ENCODE measurements around the gene APC2. TPM values are rescaled to one million over a fixed set of nuclear protein-coding genes. Genes with fewer than 3 reads are reported as not detected.

The APC2 gene
- polyA plus RNA-seq, 1 donor from 2014 or later: 50.5 TPM

GRCh38 chr19:1459479-1459878 is 9.6 kb downstream of the APC2 start:
- TF ChIP-seq CTCF (IDR thresholded peaks at IDR 0.05; ENCODE audit: poor library complexity, severe bottlenecking) (no peak), RAD21 (conservative IDR thresholded peaks at IDR 0.05) (no peak), EZH2 (IDR thresholded peaks at IDR 0.05; ENCODE audit: borderline replicate concordance, insufficient read depth, low read length, poor library complexity, severe bottlenecking) (no peak), EP300 (conservative IDR thresholded peaks at IDR 0.05; ENCODE audit: poor library complexity, severe bottlenecking) (no peak), MXI1 (conservative IDR thresholded peaks at IDR 0.05; ENCODE audit: poor library complexity, severe bottlenecking) (no peak), POLR2AphosphoS5 (IDR thresholded peaks at IDR 0.05) (no peak), REST (IDR thresholded peaks at IDR 0.05; ENCODE audit: borderline replicate concordance) (no peak), SMC3 (conservative IDR thresholded peaks at IDR 0.05; ENCODE audit: poor library complexity) (no peak), TAF1 (IDR thresholded peaks at IDR 0.05; ENCODE audit: low read depth) (no peak)
- peaks cover 20% of the 10 kb centered on the region for H3K36me3 ChIP-seq (ENCODE audit: insufficient read depth, low read length)

GRCh38 chr19:1460033-1460995 is 10.4 kb downstream of the APC2 start:
- H3K36me3 ChIP-seq (ENCODE audit: insufficient read depth, low read length): peaks cover 20% of the 10 kb centered on the region
- no peak overlapping the region for H3K27ac ChIP-seq (ENCODE audit: low read length)
- peaks cover 59% of the 10 kb centered on the region for H4K20me1 ChIP-seq (ENCODE audit: insufficient read depth)

More at GRCh38 chr19:1459479-1459878, 9.6 kb downstream of the APC2 start:
- Histone ChIP-seq H3K79me2 (replicated peaks; ENCODE audit: insufficient read depth, low read length) (peaks cover 23% of the 10 kb centered on the region), H3K27ac (ENCODE audit: low read length) (no peak overlapping the region), H2AFZ (ENCODE audit: low read depth, low read length) (no peak overlapping the region), H3K27me3 (ENCODE audit: insufficient read depth, low read depth, low read length) (no peaks in the 10 kb centered on the region), H3K9ac (ENCODE audit: low read length) (no peak overlapping the region), H3K9me2 (ENCODE audit: insufficient read depth, low read length) (no peaks in the 10 kb centered on the region), H3K4me2 (ENCODE audit: low read length) (no peak overlapping the region), H3F3A (ENCODE audit: insufficient read depth, low read length, poor library complexity, severe bottlenecking) (no peaks in the 10 kb centered on the region), H3K4me3 (ENCODE audit: low read length) (no peak overlapping the region), H4K20me1 (ENCODE audit: insufficient read depth) (peaks cover 54% of the 10 kb centered on the region), H3K9me3 (ENCODE audit: low read length) (no peaks in the 10 kb centered on the region)

More at GRCh38 chr19:1460033-1460995, 10.4 kb downstream of the APC2 start:
- peaks cover 15% of the 10 kb centered on the region for H3K79me2 ChIP-seq (replicated peaks; ENCODE audit: insufficient read depth, low read length)
- no peak overlapping the region for H3K9ac ChIP-seq (ENCODE audit: low read length)
- H3K27me3 ChIP-seq (ENCODE audit: insufficient read depth, low read depth, low read length): no peaks in the 10 kb centered on the region
- H3K9me2 ChIP-seq (ENCODE audit: insufficient read depth, low read length): no peaks in the 10 kb centered on the region
- H3K9me3 ChIP-seq (ENCODE audit: low read length): no peaks in the 10 kb centered on the region
- no peak overlapping the region for H3K4me3 ChIP-seq (ENCODE audit: low read length)
- no peaks in the 10 kb centered on the region for H3F3A ChIP-seq (ENCODE audit: insufficient read depth, low read length, poor library complexity, severe bottlenecking)
- no peak overlapping the region for H2AFZ ChIP-seq (ENCODE audit: low read depth, low read length)
- no peak overlapping the region for H3K4me2 ChIP-seq (ENCODE audit: low read length)
- no peak for TF ChIP-seq REST (IDR thresholded peaks at IDR 0.05; ENCODE audit: borderline replicate concordance)

Measured in neural cell (in vitro differentiated cells).